Hepatocyte (in vitro differentiated cells): ENCODE data around the gene UFSP2.

Source experiments
- EZH2 ChIP-seq: fragments of 200-600 bp; sonication (generic); IDR thresholded peaks from 2 replicates; pipeline ENCODE4 v1.6.1; 2016; ENCODE audit warnings: antibody characterized with exemption, mild to moderate bottlenecking, borderline replicate concordance
- EZH2phosphoT487 ChIP-seq: fragments of 200-600 bp; sonication (generic); IDR thresholded peaks from one replicate; pipeline ENCODE4 v1.6.1; 2018; ENCODE audit warnings: antibody characterized with exemption, mild to moderate bottlenecking, low read depth, moderate library complexity; ENCODE audit not compliant: unreplicated experiment, severe bottlenecking
- TF ChIP-seq, protein P1 (sequence below): fragments of 200-600 bp; sonication (generic); IDR thresholded peaks from 2 replicates; pipeline ENCODE4 v1.5.1; 2016; ENCODE audit warnings: antibody characterized with exemption, mild to moderate bottlenecking; ENCODE audit not compliant: poor library complexity

DNA sequence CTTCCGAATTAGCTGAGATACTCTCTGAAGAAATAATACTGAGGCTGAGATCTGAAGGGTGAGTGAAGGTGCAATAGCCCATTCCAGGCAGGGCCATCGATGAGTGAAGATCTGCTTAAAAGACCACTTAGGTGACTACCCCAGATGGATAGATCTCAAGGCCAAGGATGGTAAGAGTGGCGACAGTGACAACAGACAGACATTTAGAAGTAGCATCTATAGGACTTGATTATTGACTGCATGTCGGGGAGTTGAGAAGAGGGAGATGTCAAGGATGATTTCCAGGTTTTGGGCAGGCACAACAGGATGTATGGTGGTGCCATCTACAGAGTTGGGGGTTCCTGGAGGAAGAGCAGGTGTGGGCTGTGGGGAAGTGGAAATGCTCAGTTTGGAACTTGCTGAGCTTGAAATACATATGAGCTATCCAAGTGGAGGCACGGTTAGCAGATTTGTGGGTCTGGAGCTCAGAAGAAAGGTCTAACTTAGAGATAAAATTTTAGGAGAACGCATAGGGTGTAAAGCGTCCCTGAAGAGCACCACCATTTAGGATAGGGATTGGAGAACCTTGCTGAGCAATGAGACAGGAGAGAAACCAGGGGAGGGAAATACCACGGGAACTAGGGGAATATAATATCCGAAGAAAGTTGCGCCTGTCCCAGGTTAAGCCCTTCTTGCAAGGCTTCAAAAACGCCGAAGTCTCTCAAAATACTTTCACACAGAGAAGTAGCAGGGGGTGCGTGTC is 688 bp downstream of the UFSP2 start:
- TF ChIP-seq, protein P1, sequence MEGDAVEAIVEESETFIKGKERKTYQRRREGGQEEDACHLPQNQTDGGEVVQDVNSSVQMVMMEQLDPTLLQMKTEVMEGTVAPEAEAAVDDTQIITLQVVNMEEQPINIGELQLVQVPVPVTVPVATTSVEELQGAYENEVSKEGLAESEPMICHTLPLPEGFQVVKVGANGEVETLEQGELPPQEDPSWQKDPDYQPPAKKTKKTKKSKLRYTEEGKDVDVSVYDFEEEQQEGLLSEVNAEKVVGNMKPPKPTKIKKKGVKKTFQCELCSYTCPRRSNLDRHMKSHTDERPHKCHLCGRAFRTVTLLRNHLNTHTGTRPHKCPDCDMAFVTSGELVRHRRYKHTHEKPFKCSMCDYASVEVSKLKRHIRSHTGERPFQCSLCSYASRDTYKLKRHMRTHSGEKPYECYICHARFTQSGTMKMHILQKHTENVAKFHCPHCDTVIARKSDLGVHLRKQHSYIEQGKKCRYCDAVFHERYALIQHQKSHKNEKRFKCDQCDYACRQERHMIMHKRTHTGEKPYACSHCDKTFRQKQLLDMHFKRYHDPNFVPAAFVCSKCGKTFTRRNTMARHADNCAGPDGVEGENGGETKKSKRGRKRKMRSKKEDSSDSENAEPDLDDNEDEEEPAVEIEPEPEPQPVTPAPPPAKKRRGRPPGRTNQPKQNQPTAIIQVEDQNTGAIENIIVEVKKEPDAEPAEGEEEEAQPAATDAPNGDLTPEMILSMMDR: no peak
- no peak for TF ChIP-seq EZH2phosphoT487
- no peak for TF ChIP-seq EZH2
